Measurements from ENCODE around the gene HSFX3. TPM values are rescaled to one million over a fixed set of nuclear protein-coding genes. Genes with fewer than 3 reads are reported as not detected.
"Not testable (repeated sequence)": the region's sequence is repeated elsewhere in the genome, so short reads cannot be mapped to it uniquely, and the experiment has no call there.

The HSFX3 gene
- total RNA-seq, 2 experiments from 2014 or later: not detected

- Histone ChIP-seq H3K9me3 (ENCODE audit: low read length) (no peaks in the 10 kb centered on the region), H3K9me2 (ENCODE audit: insufficient read depth, low read length) (no peaks in the 10 kb centered on the region), H3K4me3 (ENCODE audit: low read depth, low read length, poor library complexity, severe bottlenecking) (peak overlapping the region; percentile 97), H3K36me3 (ENCODE audit: insufficient read depth, low read length) (no peaks in the 10 kb centered on the region), H3K4me1 (ENCODE audit: insufficient read depth, low read length, poor library complexity, severe bottlenecking) (peaks cover 9% of the 10 kb centered on the region), H3K27ac (ENCODE audit: low read depth, low read length, poor library complexity, severe bottlenecking) (peak overlapping the region; percentile 76), H4K20me1 (ENCODE audit: insufficient read depth, low read length) (no peaks in the 10 kb centered on the region), H3K4me2 (ENCODE audit: low read length) (peak overlapping the region; percentile 71), H2AFZ (ENCODE audit: low read length) (no peak overlapping the region), H3K79me2 (ENCODE audit: insufficient read depth, low read depth, low read length) (0 out of 2 replicates have a peak, but pooled peaks cover 4% of the 10 kb centered on the region)
- POLR2A ChIA-PET: interaction anchor here (0.6 to 2.6 kb wide), 6 partner anchors 26 to 399 kb away, joined by 3 to 27 read pairs (median 4); partner anchors contain the start of genes EOLA2 and IDS
- peak; percentile 89 for DNase-seq (ENCODE audit: low spot score)
- TF ChIP-seq CTCF (conservative IDR thresholded peaks at IDR 0.05; ENCODE audit: low read length): no peak
- TF ChIP-seq EZH2phosphoT487 (IDR thresholded peaks at IDR 0.05; ENCODE audit: borderline replicate concordance, low read depth, low read length): no peak
- BruUV-seq (replicated peaks): no TSS peak
- intact Hi-C loops (cut with micrococcal nuclease; ENCODE audit: unreplicated experiment): no loop called here
- CTCF ChIA-PET (ENCODE audit: unreplicated experiment): interaction anchor here (1.4 to 2.4 kb wide), 3 partner anchors 13 to 400 kb away, joined by 3 to 11 read pairs (median 4); no protein-coding TSS in a partner anchor
Measured at GRCh38 chrX:149540131-149540620, 9.5 kb downstream of the HSFX3 start.

GRCh38 chrX:149539283-149540130, 10.2 kb downstream of the HSFX3 start:
- 0 out of 2 replicates have a peak, but pooled peaks cover 4% of the 10 kb centered on the region for H3K79me2 ChIP-seq (ENCODE audit: insufficient read depth, low read depth, low read length)
- peak; percentile 88 for DNase-seq (ENCODE audit: low spot score)
- peak overlapping the region; percentile 53 for H3K27ac ChIP-seq (ENCODE audit: low read depth, low read length, poor library complexity, severe bottlenecking)
- TF ChIP-seq EZH2phosphoT487 (IDR thresholded peaks at IDR 0.05; ENCODE audit: borderline replicate concordance, low read depth, low read length) (no peak), CTCF (conservative IDR thresholded peaks at IDR 0.05; ENCODE audit: low read length) (no peak)
- H3K4me3 ChIP-seq (ENCODE audit: low read depth, low read length, poor library complexity, severe bottlenecking): peak overlapping the region; percentile 73
- no peak overlapping the region for H2AFZ ChIP-seq (ENCODE audit: low read length)
- intact Hi-C loops (cut with micrococcal nuclease; ENCODE audit: unreplicated experiment): loop anchor here (2.0 kb wide), 1 partner anchor 35 kb away; the partner anchor contains the start of gene IDS
- no peaks in the 10 kb centered on the region for H3K36me3 ChIP-seq (ENCODE audit: insufficient read depth, low read length)
- no peaks in the 10 kb centered on the region for H4K20me1 ChIP-seq (ENCODE audit: insufficient read depth, low read length)
- peak overlapping the region; percentile 95 for H3K4me2 ChIP-seq (ENCODE audit: low read length)
- H3K4me1 ChIP-seq (ENCODE audit: insufficient read depth, low read length, poor library complexity, severe bottlenecking): peaks cover 9% of the 10 kb centered on the region
- BruUV-seq (replicated peaks): no TSS peak
- ChIA-PET POLR2A (interaction anchor here (0.6 to 2.6 kb wide), 8 partner anchors 10 to 399 kb away, joined by 3 to 27 read pairs (median 4); partner anchors contain the start of genes EOLA2 and IDS), CTCF (ENCODE audit: unreplicated experiment) (interaction anchor here (1.0 to 2.4 kb wide), 4 partner anchors 12 to 401 kb away, joined by 3 to 11 read pairs (median 4); partner anchors contain the start of gene IDS)
- no peaks in the 10 kb centered on the region for H3K9me3 ChIP-seq (ENCODE audit: low read length)
- no peaks in the 10 kb centered on the region for H3K9me2 ChIP-seq (ENCODE audit: insufficient read depth, low read length)

DNA sequence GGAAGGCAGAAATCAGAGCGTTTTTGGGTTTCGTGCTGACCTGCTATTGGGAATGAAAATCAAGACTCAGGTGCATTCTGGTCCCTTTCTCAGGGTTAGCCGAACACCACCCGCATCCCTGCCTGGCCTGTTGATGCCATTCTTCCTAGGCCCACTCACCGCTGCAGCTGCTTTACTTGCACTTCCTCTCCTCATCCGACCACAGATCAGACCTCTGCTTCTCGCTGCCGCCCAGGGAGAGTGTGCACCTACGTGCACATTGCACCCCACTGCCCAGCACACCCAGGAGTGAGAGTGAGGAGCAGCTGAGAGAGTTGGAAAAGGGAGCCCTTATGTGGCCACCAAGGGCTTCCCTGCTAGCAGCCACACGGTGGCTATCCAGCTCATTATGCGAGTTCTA, 12.2 kb downstream of the HSFX3 start:
- intact Hi-C loops (cut with micrococcal nuclease; ENCODE audit: unreplicated experiment); BruUV-seq (replicated peaks): not testable (repeated sequence)
- peak; percentile 36 for DNase-seq (ENCODE audit: low spot score)

GRCh38 chrX:149534926-149535602, 14.7 kb downstream of the HSFX3 start:
- CTCF ChIA-PET (ENCODE audit: unreplicated experiment); intact Hi-C loops (cut with micrococcal nuclease; ENCODE audit: unreplicated experiment); BruUV-seq (replicated peaks): not testable (repeated sequence)

More for the DNA sequence above, 12.2 kb downstream of the HSFX3 start:
- H3K27ac ChIP-seq (ENCODE audit: low read depth, low read length, poor library complexity, severe bottlenecking); H3K9me2 ChIP-seq (ENCODE audit: insufficient read depth, low read length); H2AFZ ChIP-seq (ENCODE audit: low read length); H3K36me3 ChIP-seq (ENCODE audit: insufficient read depth, low read length); CTCF ChIA-PET (ENCODE audit: unreplicated experiment); H3K4me2 ChIP-seq (ENCODE audit: low read length); H3K4me3 ChIP-seq (ENCODE audit: low read depth, low read length, poor library complexity, severe bottlenecking); H3K4me1 ChIP-seq (ENCODE audit: insufficient read depth, low read length, poor library complexity, severe bottlenecking); H3K79me2 ChIP-seq (ENCODE audit: insufficient read depth, low read depth, low read length); H4K20me1 ChIP-seq (ENCODE audit: insufficient read depth, low read length); POLR2A ChIA-PET; H3K9me3 ChIP-seq (ENCODE audit: low read length): not testable (repeated sequence)

More at GRCh38 chrX:149534926-149535602, 14.7 kb downstream of the HSFX3 start:
- DNase-seq (ENCODE audit: low spot score); H3K27ac ChIP-seq (ENCODE audit: low read depth, low read length, poor library complexity, severe bottlenecking); H2AFZ ChIP-seq (ENCODE audit: low read length); H3K9me2 ChIP-seq (ENCODE audit: insufficient read depth, low read length); POLR2A ChIA-PET; H3K36me3 ChIP-seq (ENCODE audit: insufficient read depth, low read length); H3K4me3 ChIP-seq (ENCODE audit: low read depth, low read length, poor library complexity, severe bottlenecking); H3K4me2 ChIP-seq (ENCODE audit: low read length); H4K20me1 ChIP-seq (ENCODE audit: insufficient read depth, low read length); H3K9me3 ChIP-seq (ENCODE audit: low read length); H3K79me2 ChIP-seq (ENCODE audit: insufficient read depth, low read depth, low read length): not testable (repeated sequence)
- peaks cover 29% of the 10 kb centered on the region for H3K4me1 ChIP-seq (ENCODE audit: insufficient read depth, low read length, poor library complexity, severe bottlenecking)

Measured in OCI-LY7 (cell line).